Muscle of arm (tissue), 14 donors: ENCODE data around the gene OR12D1. TPM values are rescaled to one million over a fixed set of nuclear protein-coding genes. Genes with fewer than 3 reads are reported as not detected.
"Not testable (repeated sequence)": the region's sequence is repeated elsewhere in the genome, so short reads cannot be mapped to it uniquely, and the experiment has no call there.

ENCODE experiments used
- DNase-seq: peaks from one replicate; pipeline ENCODE4 v3.0.0-alpha.2; 2013
- long read RNA-seq, 11 donors: transcript quantifications; one replicate each; lab custom pipeline, GENCODE V29; 2026
- polyA plus RNA-seq, 12 donors: library from polyadenylated mRNA; unstranded; fragments of 120-200 nt; gene quantifications; one replicate each; pipeline ENCODE4 v1.2.1, GENCODE V29; 2013; ENCODE audit not compliant: insufficient read length in 12 of 12

Gene OR12D1
- not detected for polyA plus RNA-seq
- long read RNA-seq, donor 1: 0 reads
- long read RNA-seq, donor 2: 0 reads
- long read RNA-seq, donor 3: 0 reads
- long read RNA-seq, donor 4: 0 reads
- long read RNA-seq, donor 5: 0 reads
- long read RNA-seq, donor 6: 0 reads
- long read RNA-seq, donor 7: 0 reads
- long read RNA-seq, donor 8: 0 reads
- long read RNA-seq, donor 9: 0 reads
- long read RNA-seq, donor 10: 0 reads
- long read RNA-seq, donor 11: 0 reads

DNA sequence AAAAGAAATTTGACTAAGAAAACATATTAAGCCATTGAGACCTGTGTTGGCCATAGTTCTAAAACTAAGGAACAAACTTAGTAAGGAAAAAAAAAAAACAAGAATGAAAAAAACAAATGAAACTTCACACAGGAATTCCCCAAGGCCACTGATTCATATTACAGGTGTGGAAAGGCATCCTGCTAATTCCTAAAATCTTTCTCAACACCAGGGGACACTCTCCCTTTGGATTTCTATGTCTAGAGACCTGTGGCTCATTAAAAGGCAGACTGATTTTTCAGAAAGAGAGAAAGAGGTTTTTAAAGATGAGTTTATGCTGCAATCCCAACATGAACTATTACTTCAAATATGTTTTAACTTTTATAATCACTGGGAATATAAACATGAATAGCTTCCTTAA, at the start of gene OR12D1:
TSS of gene OR12D1 (plus strand) at position 341 of the 400 bp plus-strand sequence.
- DNase-seq: no peak

DNA sequence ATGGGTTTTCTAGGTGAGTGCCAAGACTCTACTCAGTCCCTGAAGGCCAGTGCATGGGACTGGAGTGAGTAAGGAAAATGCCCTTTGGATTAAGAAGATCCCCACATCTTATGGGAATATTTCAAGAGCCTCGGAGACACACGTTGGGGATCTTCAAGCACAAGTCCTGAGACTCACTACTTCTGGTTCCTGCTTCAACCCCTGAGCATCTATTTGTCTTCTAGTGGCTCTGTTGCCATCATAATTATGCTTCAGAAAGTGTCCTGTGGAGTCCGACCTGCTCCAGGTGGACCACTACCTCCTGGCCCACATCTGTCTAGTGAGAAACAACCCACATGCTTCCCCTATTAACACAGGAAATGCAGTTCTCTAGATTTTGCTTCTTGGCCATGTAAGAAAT, 46.0 kb upstream of the OR12D1 start, which contains the start of gene OR5V1:
TSS of gene OR5V1 (minus strand) at position 101 of the 400 bp plus-strand sequence. CDS start 12,670 bp downstream, outside the sequence.
- no peak for DNase-seq

DNA sequence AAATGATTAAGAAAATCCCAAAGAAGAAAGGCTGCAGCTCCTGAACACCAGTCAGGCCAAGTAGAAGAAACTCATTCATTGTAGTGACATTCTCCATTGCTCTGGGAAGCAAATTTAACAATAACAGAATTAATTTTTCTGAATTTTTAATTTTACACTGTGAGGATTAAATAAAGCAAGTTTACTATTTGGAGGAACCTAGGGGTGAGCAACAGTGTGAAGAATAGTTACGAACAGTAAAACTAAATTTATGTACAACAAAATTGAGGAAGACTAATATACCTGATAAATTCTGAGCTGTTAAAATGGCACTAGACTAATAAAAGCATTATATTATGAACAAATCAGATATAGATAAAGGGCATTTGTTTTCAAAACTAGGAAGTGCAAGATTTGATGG, 39.5 kb upstream of the OR12D1 start, which contains the start of gene OR12D3:
TSS of gene OR12D3 (minus strand) at position 101 of the 400 bp plus-strand sequence. CDS start at position 97, 4 bp downstream.
- DNase-seq: no peak

DNA sequence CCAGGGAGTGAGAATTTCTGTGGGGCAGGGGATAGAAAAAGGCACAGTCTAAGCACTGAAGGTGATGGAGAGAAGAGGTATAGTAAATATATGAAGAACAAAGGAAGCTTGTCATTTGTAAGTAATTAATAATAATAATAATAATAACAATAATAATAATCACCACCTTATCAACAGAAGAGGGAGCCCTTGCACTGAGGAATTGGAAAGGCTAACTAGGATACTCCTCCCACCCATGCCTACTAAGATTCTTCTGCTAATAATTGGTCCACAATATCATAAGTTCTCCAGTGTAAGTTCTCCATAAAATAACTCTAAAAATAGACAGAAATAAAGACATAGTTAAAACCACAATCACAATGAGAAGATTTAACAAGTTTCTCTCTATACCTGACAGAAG, 38.7 kb upstream of the OR12D1 start:
- DNase-seq: peak; percentile 0

DNA sequence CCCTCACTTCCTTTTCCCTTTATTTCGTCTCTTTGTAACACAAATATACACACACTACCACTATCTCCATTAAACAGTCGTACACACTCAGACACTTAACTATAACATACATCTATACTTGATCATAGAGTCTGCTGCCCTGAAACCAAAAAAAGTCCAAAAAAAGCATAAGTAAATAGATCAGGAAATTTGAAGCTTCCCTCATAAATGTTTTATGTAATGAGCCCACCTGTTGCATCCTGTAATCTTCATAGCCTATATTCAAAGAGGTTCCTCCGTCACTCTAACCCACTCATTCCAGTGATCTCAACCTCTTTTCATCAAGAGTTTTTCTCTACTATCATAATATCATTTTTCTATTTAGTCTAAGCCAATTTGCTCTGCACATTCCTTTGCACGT, 26.2 kb upstream of the OR12D1 start:
- DNase-seq: no peak

DNA sequence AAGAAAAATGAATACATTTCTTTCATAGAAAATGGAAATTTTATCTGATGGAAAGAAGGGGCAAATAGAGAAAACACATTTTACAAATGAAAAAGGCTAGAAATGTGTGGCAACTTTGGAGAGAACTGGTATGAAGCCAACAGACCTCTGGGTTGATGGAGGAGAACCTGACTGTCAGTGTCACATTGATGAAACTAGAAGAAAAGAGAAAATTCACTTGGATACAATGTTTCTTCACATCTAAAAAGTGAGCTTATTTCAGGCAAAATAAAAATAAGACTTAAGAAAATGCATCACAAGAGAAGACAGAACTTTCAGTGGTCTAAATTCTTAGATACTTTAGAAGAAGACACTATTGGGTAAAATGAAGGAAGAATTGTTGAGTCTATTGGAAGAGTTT, 19.4 kb upstream of the OR12D1 start, which contains the start of gene OR12D2:
TSS of gene OR12D2 (plus strand) at position 301 of the 400 bp plus-strand sequence. CDS start 1,069 bp downstream, outside the sequence.
- no peak for DNase-seq

DNA sequence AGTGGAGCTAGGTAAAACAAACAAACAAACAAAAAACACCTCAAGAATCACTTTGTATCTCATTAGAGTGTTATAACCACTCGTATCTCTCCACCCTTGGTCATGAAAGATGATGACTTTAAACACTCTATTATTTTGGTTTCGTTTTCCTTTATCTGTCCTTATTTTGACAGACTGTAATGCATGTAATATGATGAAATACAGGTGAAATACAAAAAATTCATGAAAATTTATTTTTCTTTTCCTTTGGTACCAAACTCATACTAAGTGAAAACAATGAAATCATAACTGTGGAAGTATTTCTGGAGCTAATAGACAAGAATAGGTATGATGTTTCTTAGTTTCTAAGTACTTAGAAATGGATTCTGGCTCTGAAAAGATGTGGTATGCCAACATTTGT, 15.2 kb upstream of the OR12D1 start:
- DNase-seq: no peak

DNA sequence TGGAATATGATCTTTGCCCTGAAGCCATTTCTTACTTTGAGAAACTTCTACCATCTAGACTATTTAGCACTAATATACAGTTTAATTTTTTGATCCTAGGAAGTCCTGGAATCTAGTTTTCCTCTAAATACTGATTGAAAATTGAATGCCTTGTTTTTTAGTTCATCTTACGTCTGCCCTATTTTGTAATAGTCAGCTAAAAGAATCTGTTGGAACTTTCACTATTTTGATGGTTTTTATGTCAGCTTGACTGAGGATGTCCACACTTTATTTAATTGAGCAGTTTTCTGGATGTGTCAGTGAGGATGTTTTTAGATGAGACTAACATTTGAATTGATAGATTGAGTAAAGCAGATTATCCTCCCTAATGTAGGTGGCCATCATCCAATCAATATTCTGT, 10.9 kb upstream of the OR12D1 start:
- DNase-seq: no peak

DNA sequence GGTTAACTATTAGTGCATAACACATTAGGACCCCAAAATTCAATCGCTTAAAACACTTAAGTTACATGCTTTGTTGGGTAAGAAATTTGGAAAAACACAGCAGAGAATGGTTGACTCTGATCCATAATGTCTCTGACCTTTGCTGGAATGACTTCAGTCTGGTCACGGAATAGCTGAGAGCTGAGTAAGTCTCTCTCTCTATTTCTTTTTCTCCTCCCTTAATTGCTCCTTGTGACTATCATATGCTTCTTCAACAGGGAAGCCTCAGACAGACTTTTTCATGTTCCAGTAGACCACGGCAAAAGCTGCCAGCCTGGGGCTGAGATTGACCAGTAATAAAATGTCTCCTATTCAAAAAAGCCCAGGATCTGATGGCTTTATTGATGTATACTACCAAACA, 4.8 kb downstream of the OR12D1 start:
- no peak for DNase-seq

DNA sequence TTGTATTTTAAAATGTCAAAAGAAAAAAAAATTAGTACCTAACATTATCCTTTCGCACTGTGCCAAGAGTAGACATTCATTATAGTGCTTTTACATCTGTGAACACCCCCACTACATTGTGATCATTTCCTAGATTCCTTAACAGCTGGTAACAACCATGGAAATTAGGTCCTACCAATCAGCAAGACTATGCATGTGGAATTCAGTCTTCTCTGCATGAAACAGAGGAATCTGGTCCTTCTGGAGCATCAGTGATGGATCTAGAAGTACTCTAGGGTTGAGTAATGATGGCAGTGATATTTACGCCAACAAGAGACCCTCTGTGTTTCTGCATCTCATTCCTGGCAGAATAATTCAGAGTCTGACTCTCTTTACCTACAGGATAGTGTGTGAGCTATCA, 9.4 kb downstream of the OR12D1 start:
- DNase-seq: no peak

DNA sequence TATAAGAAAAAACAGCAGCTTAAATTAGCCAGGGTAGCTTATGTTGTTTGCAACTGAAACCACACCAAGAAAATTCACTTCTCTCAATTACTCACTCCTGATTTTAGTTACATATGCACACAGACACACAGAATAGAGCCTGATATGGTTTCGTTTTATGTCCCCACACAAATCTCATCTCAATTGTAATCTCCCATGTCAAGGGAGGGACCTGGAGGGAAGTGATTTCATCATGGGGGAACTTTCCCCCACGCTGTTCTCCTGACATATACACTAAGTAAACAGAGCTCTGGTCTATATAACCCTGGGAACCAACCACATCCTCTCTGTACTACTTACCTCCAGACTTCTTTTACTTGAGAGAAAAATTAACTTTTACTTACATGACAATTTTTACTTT, 9.8 kb downstream of the OR12D1 start:
- no peak for DNase-seq

DNA sequence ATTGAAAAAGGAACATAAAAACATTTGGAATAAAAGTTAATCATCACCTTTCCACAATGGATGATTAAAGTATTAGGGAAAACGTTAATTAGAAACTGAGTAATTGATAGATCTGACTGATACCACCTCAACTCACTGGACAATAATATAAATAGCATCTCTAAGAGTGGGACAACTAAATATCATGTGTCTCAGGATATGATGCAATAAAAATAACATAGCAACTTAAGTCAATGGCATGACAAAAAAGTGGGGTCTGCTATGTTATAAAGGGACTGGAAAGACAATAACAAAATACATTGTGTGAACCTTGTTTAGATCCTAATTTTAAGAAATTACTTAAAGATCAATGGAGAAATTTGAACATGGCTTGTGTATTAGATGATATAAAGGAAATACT, 10.3 kb downstream of the OR12D1 start:
- DNase-seq: no peak

DNA sequence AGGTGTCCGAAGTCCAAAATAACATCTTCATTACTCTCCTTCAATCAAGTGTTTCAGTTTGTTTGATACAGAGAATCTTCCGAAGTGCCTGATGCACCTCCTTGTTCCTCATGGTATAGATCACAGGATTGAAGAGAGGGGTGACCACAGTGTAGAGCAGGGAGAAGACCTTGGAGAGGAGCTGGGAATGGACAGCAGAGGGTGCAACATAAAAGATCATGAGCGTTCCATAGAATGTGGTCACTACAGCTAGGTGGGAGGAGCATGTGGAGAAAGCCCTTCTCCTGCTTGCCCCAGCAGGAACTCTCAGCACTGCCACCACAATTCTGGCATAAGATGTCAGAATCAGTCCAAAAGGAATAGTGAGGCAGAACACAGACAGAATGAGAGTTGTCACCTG, 11.9 kb downstream of the OR12D1 start:
- DNase-seq: no peak

DNA sequence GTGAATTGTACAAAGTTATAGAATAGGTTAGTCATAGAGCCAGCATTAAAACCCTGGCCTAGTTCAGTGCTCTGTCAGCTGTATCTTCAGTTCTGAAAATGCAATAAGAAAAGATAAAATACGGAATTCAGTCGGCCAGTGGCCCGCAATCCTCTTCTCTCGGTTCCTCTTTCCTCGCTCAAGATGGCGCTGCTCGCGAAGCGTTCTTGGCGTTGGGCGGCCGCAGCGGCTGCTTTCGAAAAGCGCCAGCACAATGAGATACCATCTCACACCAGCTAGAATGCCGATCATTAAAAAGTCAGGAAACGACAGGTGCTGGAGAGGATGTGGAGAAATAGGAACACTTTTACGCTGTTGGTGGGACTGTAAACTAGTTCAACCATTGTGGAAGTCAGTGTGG, 22.0 kb downstream of the OR12D1 start:
- DNase-seq: not testable (repeated sequence)

DNA sequence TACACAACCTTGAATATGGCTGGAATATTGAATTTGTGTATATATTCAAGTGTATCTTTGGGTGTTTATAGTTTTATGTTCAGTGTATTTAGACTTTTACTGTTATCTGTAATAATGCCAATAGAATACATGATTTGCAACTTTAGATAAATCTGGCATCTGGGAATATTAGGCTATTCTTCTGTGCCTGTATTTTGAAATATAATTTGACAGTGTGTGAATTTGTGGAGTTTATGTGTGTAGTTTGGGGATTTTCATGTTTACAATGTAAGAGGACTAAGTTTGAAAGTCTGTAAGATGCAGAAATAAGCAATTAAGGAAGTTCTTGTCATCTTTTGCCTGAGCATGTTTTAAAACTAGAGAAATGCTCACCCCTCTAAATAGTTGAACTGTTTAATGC, 24.3 kb downstream of the OR12D1 start, which contains the start of gene OR10C1:
TSS of gene OR10C1 (plus strand) at position 301 of the 400 bp plus-strand sequence. CDS start 710 bp downstream, outside the sequence.
- DNase-seq: no peak

DNA sequence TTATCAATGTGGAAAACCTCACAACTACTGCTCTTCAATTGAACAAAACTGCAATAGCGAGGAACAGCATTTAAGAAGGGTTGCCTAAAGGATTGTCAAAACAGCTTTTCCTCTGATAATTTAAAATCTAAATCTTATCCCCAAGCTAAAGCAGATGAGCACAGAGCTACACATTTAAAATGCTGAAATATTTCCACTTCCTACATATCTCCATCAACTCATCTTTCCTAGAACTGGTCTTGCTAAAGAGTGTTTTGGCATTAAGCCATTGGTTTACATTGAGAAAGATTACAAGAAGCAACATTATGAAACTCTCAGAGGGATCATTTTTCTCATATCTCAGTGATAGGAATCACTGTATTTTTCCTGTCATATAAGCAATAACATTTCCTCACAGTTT, 28.0 kb downstream of the OR12D1 start:
- no peak for DNase-seq

DNA sequence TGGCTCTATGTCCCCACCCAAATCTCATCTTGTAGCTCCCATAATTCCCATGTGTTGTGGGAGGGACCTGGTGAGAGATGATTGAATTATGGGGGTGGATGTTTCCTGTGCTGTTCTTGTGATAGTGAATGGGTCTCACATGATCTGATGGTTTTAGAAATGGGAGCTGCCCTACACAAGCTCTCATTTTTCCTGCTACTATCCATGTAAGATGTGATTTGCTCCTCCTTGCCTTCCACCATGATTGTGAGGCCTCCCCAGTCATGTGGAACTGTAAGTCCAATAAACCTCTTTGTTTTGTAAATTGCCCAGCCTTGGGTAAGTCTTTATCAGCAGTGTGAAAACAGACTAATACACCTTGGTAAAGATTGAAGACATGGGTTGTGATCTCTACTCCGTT, 29.3 kb downstream of the OR12D1 start:
- not testable (repeated sequence) for DNase-seq

DNA sequence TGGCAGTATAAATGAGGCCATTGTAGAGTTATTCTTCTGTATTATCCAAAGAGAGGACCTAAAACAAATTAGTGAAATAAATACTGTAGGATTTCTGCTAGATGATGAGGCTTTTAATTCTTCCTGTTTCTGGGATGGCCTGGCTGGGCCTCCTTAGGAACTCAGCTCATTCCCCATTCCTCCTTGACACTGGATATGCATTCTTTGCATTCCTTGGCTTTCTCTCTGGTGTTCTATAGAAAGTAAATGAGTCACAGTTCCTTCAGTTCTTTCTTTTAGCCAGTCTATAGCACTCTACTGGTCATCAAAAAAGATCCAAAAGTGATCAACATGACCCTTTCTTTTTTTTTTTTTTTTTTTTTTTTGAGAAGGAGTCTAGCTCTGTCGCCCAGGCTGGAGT, 32.9 kb downstream of the OR12D1 start:
- no peak for DNase-seq

DNA sequence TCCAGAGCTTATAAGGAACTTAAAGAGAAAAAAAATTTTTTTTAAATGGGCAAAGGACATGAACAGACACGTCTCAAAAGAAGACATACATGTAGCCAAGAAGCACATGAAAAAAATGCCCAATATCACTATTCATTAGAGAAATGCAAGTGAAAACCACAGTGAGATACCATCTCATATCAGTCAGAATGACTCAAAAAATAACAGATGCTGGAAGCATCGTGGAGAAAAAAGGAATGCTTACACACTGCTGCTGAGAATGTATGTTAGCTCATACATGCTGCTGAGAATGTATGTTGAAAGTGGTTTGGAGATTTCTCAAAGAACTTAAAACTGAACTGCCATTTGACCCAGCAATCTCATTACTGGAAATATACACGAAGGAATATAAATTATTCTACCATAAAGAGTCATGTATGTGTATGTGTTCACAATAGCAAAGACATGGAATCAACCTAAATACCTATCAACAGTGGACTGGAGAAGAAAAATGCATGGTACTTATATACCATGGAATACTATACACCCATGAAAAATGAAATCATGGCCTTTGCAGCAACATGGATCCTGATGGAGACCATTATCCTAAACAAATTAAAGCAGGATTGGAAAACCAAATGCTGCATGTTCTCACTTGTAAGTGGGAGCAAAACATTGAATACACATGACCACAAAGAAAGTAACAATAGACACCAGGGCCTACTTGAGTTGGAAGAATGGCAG, 36.9 kb downstream of the OR12D1 start:
- no peak for DNase-seq

DNA sequence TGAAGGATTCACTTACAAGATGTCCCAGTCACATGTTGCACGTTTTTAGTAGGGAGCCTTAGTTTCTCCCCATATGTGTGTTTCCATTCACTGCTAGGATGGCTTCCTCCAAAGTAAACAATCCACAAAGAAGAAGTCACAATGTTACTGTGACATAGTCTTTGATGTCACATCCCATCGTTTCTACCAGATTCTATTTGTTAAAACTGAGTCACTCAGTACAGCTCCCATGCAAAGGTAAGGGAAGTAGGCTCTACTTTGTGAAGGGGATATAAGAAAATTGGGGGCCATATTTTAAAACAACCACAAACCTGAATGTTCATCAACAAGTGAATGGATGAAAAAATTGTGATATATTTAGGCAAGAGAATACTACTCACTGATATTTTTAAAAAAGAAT, 42.2 kb downstream of the OR12D1 start, which contains the start of the genes OR11A1 and OR2H1:
TSS of gene OR11A1 (minus strand) at position 101 of the 400 bp plus-strand sequence. CDS start 29,430 bp downstream, outside the sequence.
TSS of gene OR2H1 (plus strand) at position 185 of the 400 bp plus-strand sequence. CDS start 4,615 bp downstream, outside the sequence.
- DNase-seq: no peak

DNA sequence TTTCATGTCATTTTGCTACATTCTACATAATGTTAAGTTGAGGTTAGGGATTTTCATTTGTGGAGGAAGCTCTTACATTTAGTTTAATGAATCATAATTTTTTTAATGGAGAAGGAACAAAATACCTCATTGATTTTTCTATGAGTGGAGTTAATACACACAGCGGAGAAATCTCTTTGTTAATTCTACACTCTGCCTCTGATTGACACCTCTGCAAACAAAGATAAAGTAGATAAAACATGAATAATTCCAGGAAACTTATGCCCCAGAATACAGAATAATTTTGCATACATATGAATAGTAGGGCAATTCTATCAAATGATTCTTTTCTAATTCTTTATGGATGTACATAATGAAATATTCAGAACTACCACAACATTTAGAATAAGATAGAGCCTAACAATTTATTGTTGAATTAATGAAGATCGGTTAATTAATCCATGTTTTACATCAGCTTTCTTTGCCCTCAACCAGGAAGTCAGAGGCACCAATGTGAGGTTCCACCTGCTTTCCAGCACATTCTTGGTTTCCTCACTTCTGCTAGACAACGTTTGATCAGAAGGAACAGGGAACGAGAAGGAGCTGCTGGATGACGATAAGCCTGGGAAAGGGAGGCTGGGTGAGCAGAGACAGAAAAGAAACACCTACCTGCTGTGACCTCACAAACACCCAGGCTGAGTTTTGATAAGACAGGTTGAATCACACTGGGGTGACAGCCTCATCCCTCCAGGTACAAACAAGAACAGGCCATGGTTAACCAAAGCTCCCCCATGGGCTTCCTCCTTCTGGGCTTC, 46.5 kb downstream of the OR12D1 start:
- no peak for DNase-seq

DNA sequence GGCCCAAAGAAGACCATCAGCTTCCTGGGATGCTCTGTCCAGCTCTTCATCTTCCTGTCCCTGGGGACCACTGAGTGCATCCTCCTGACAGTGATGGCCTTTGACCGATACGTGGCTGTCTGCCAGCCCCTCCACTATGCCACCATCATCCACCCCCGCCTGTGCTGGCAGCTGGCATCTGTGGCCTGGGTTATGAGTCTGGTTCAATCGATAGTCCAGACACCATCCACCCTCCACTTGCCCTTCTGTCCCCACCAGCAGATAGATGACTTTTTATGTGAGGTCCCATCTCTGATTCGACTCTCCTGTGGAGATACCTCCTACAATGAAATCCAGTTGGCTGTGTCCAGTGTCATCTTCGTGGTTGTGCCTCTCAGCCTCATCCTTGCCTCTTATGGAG, 47.3 kb downstream of the OR12D1 start:
- DNase-seq: no peak
